ENCODE measurements around the gene ACY1.

GRCh38 chr3:52005571-52005986, 22.2 kb downstream of the ACY1 start:
- TF ChIP-seq, protein P1, sequence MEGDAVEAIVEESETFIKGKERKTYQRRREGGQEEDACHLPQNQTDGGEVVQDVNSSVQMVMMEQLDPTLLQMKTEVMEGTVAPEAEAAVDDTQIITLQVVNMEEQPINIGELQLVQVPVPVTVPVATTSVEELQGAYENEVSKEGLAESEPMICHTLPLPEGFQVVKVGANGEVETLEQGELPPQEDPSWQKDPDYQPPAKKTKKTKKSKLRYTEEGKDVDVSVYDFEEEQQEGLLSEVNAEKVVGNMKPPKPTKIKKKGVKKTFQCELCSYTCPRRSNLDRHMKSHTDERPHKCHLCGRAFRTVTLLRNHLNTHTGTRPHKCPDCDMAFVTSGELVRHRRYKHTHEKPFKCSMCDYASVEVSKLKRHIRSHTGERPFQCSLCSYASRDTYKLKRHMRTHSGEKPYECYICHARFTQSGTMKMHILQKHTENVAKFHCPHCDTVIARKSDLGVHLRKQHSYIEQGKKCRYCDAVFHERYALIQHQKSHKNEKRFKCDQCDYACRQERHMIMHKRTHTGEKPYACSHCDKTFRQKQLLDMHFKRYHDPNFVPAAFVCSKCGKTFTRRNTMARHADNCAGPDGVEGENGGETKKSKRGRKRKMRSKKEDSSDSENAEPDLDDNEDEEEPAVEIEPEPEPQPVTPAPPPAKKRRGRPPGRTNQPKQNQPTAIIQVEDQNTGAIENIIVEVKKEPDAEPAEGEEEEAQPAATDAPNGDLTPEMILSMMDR (IDR thresholded peaks at IDR 0.05; ENCODE audit: borderline replicate concordance, extremely low read depth, low read length, poor library complexity, severe bottlenecking) = no peak
- no peak for TF ChIP-seq EZH2 (IDR thresholded peaks at IDR 0.05; ENCODE audit: borderline replicate concordance, low read depth, low read length, severe bottlenecking)

All from DND-41 (cell line).